Smooth muscle cell (in vitro differentiated cells): Measurements from ENCODE around the gene COMMD10. TPM values are rescaled to one million over a fixed set of nuclear protein-coding genes. Genes with fewer than 3 reads are reported as not detected.

Experiments used
- DNase-seq: peaks from one replicate; lab custom pipeline; 2025; ENCODE audit not compliant: unreplicated experiment; lab: John Stamatoyannopoulos, UW
- H2AFZ ChIP-seq: fragments of 200-600 bp; sonication (generic); 2 replicates; pipeline ENCODE4 v1.6.0; 2016; ENCODE audit warnings: antibody characterized with exemption, low read depth, mild to moderate bottlenecking
- H3F3A ChIP-seq: fragments of 200-600 bp; sonication (generic); 2 replicates; pipeline ENCODE4 v1.6.0; 2017; ENCODE audit warnings: antibody characterized with exemption, low read depth
- H3K27ac ChIP-seq: fragments of 200-600 bp; sonication (generic); 2 replicates; pipeline ENCODE4 v1.5.1; 2016; ENCODE audit warnings: low read depth, mild to moderate bottlenecking
- H3K27me3 ChIP-seq: fragments of 200-600 bp; sonication (generic); 2 replicates; pipeline ENCODE4 v1.6.1; 2016; ENCODE audit warnings: low read depth, mild to moderate bottlenecking
- H3K36me3 ChIP-seq: fragments of 200-600 bp; sonication (generic); 2 replicates; pipeline ENCODE4 v1.5.1; 2016; ENCODE audit warnings: low read depth
- H3K4me1 ChIP-seq: fragments of 200-600 bp; sonication (generic); 2 replicates; pipeline ENCODE4 v1.5.1; 2016; ENCODE audit warnings: low read depth
- H3K4me2 ChIP-seq: fragments of 200-600 bp; sonication (generic); 2 replicates; pipeline ENCODE4 v1.6.0; 2016; ENCODE audit warnings: mild to moderate bottlenecking
- H3K4me3 ChIP-seq: fragments of 200-600 bp; sonication (generic); 2 replicates; pipeline ENCODE4 v1.5.1; 2016; ENCODE audit warnings: mild to moderate bottlenecking
- H3K79me2 ChIP-seq: fragments of 200-600 bp; sonication (generic); 2 replicates; pipeline ENCODE4 v1.6.0; 2016; ENCODE audit warnings: low read depth, mild to moderate bottlenecking
- H3K9ac ChIP-seq: fragments of 200-600 bp; sonication (generic); 2 replicates; pipeline ENCODE4 v1.6.0; 2016; ENCODE audit warnings: low read depth
- H3K9me3 ChIP-seq: fragments of 200-600 bp; sonication (generic); replicated peaks from 2 replicates; pipeline ENCODE4 v1.5.1; 2016; ENCODE audit warnings: low read depth
- H4K20me1 ChIP-seq: fragments of 200-600 bp; sonication (generic); 2 replicates; pipeline ENCODE4 v1.6.0; 2016; ENCODE audit warnings: low read depth
- CTCF ChIP-seq: fragments of 200-600 bp; sonication (generic); IDR thresholded peaks from 2 replicates; pipeline ENCODE4 v1.5.1; 2017; ENCODE audit warnings: borderline replicate concordance, mild to moderate bottlenecking, antibody characterized with exemption; ENCODE audit not compliant: insufficient read depth, poor library complexity, severe bottlenecking
- WGBS: methylation state at CpG from one replicate; pipeline ENCODE4 v1.1.7; 2016; ENCODE audit warnings: low lambda C conversion rate; 5-methylcytosine and 5-hydroxymethylcytosine counted together
- polyA plus RNA-seq: library from polyadenylated mRNA; unstranded; fragments of >200 nt; fragmentation: Nextera tagmentation; extraction: Ambion mirVana; gene quantifications from 2 replicates; pipeline ENCODE4 v1.2.1, GENCODE V29; 2016
- total RNA-seq: library from RNA; depleted of rRNA; stranded (reverse); fragments of >200 nt; gene quantifications from 2 replicates; pipeline ENCODE4 v1.2.3, GENCODE V29; 2014

Gene COMMD10
- total and polyA plus RNA-seq, 2 experiments from 2014 or later, result 28.4 to 40.4 TPM

DNA sequence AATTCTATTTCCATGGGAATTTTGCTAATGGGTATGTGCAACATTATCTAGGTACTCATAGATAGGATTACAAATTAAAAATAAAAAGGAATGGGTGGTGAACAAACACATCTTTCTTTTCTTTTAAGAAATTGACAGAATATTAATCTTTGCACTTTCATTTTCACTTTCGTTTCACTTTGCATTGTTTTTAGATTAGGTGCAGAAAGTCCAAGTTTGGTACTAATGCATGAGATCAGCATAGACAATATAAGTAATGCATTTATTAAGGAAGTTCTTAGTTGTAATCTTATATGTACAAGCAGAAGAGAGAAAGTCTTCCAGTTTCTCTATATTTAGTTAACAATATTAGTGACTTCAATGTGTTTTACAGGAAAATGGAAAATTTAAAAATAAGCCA, 196.5 kb downstream of the COMMD10 start:
- H3K27me3 ChIP-seq, result no peaks in the 10 kb centered on the region
- no peaks in the 10 kb centered on the region for H3K4me1 ChIP-seq
- no peaks in the 10 kb centered on the region for H4K20me1 ChIP-seq
- no peaks in the 10 kb centered on the region for H3K36me3 ChIP-seq
- H3K9me3 ChIP-seq, result peaks cover 7% of the 10 kb centered on the region
- no peak overlapping the region for H3K27ac ChIP-seq
- H3K9ac ChIP-seq, result no peak overlapping the region
- TF ChIP-seq CTCF, result no peak
- H3K4me3 ChIP-seq, result no peak overlapping the region
- H3K79me2 ChIP-seq, result no peaks in the 10 kb centered on the region
- H3F3A ChIP-seq, result no peaks in the 10 kb centered on the region
- H2AFZ ChIP-seq, result no peak overlapping the region
- DNase-seq, result no peak
- no peak overlapping the region for H3K4me2 ChIP-seq
- 100% methylated on average over 1 of the region's 1 CpG for WGBS

DNA sequence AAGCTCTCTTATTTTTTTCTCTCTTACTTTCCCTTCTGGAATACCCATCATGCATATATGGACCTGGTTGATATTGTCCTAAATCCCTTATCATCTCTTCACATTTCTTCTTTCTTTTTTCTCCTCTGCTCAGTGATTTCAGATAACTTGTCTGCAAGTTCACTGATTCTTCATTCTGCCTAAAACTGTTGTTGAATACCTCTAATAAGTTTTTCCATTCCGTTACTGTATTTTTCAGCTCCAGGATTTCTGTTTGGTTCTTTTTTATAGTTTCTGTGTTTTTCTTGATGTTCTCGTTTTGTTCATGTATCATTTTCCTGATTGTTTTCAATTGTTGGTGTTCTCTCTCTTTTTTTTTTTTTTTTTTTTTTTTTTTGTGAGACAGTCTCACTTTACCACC, 203.7 kb downstream of the COMMD10 start:
- no peak overlapping the region for H3K4me2 ChIP-seq
- no peak for TF ChIP-seq CTCF
- no peaks in the 10 kb centered on the region for H3K4me1 ChIP-seq
- no peak overlapping the region for H3K9ac ChIP-seq
- H3K27me3 ChIP-seq, result no peaks in the 10 kb centered on the region
- H3K36me3 ChIP-seq, result no peaks in the 10 kb centered on the region
- no peak overlapping the region for H3K4me3 ChIP-seq
- no peaks in the 10 kb centered on the region for H4K20me1 ChIP-seq
- H3K9me3 ChIP-seq, result no peaks in the 10 kb centered on the region
- H3K79me2 ChIP-seq, result no peaks in the 10 kb centered on the region
- H2AFZ ChIP-seq, result no peak overlapping the region
- 99% methylated on average over 2 of the region's 2 CpGs for WGBS
- no peaks in the 10 kb centered on the region for H3F3A ChIP-seq
- H3K27ac ChIP-seq, result no peak overlapping the region
- no peak for DNase-seq

GRCh38 chr5:116289276-116289675, 204.5 kb downstream of the COMMD10 start:
- no peak for TF ChIP-seq CTCF
- Histone ChIP-seq H3K36me3 (no peaks in the 10 kb centered on the region), H3K4me3 (no peak overlapping the region), H3K79me2 (no peaks in the 10 kb centered on the region), H3K4me1 (no peaks in the 10 kb centered on the region), H3K27ac (no peak overlapping the region), H3K27me3 (no peaks in the 10 kb centered on the region), H3K9me3 (no peaks in the 10 kb centered on the region), H3K9ac (no peak overlapping the region), H4K20me1 (no peaks in the 10 kb centered on the region), H3F3A (no peaks in the 10 kb centered on the region), H2AFZ (no peak overlapping the region), H3K4me2 (no peak overlapping the region)
- WGBS, result 54% methylated on average over 3 of the region's 3 CpGs
- no peak for DNase-seq

GRCh38 chr5:116291271-116291670, 206.4 kb downstream of the COMMD10 start:
- TF ChIP-seq CTCF, result no peak

More at GRCh38 chr5:116291271-116291670, 206.4 kb downstream of the COMMD10 start:
- 78% methylated on average over 1 of the region's 1 CpG for WGBS
- H3K9ac ChIP-seq, result no peak overlapping the region
- no peak overlapping the region for H2AFZ ChIP-seq
- H3K27ac ChIP-seq, result no peak overlapping the region
- H3K27me3 ChIP-seq, result no peaks in the 10 kb centered on the region
- H3K9me3 ChIP-seq, result no peaks in the 10 kb centered on the region
- DNase-seq, result no peak
- H3K4me3 ChIP-seq, result no peak overlapping the region
- H3K79me2 ChIP-seq, result no peaks in the 10 kb centered on the region
- H3K36me3 ChIP-seq, result no peaks in the 10 kb centered on the region
- H3K4me2 ChIP-seq, result no peak overlapping the region
- no peaks in the 10 kb centered on the region for H3K4me1 ChIP-seq
- H3F3A ChIP-seq, result no peaks in the 10 kb centered on the region
- H4K20me1 ChIP-seq, result no peaks in the 10 kb centered on the region
